HG03175 (cell line): Measurements from ENCODE around the gene GPR161.

ENCODE experiments used
- ATAC-seq: cut with Tn5 transposase; IDR thresholded peaks from one replicate; pipeline ENCODE4 v1.9.1; 2021; ENCODE audit warnings: mild to moderate bottlenecking, moderate library complexity; ENCODE audit not compliant: unreplicated experiment

Gene GPR161

GRCh38 chr1:168148916-168149315, 12.2 kb upstream of the GPR161 start:
- ATAC-seq, result peak; percentile 73

- no peak for ATAC-seq
Observed at GRCh38 chr1:168146626-168147025, 9.9 kb upstream of the GPR161 start.

GRCh38 chr1:168146160-168146539, 9.4 kb upstream of the GPR161 start:
- ATAC-seq, result no peak

- ATAC-seq, result peak; percentile 96
Observed at GRCh38 chr1:168145184-168146159, 8.7 kb upstream of the GPR161 start.

GRCh38 chr1:168141871-168142385, 5.2 kb upstream of the GPR161 start:
- no peak for ATAC-seq

DNA sequence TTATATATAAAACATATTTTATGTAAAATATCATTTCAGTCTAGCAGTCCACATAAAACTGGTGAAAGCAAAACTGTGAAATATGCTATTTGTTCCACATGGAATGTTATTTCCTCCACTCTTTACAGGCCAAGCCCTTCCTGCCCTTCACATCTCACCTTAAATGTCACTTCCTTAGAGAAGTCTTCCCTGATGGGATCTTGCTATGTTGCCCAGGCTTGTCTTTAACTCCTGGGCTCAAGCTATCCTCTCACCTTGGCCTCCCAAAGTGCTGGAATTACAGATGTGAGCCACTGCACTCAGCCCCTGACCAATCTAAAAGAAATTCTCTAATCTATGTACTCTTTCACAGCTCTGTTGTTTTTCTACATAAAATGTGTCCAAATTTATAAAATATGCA, 2.3 kb upstream of the GPR161 start:
- no peak for ATAC-seq

DNA sequence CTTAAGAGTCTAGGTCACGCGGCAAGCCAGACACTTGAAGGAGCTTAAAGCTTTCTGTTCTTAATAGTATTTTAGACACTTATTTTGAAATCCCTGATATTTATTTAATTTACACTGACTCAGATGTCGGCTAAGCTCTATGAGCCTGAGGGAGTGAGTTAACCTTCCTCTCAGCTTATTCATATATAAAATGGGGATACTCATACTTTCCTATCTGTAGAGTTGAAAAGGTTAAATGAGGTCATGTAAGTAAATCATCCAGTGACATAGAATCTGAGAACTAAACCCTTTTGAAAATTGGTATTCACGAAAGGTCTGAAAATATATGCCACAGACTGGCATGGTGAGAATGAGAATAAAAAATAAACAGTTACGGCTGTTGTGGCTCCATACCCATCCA, 1.4 kb upstream of the GPR161 start:
- ATAC-seq, result no peak

- ATAC-seq, result no peak
Observed at GRCh38 chr1:168137515-168137821, 738 bp upstream of the GPR161 start.

- peak; percentile 28 for ATAC-seq
Observed at GRCh38 chr1:168135921-168136708, 615 bp downstream of the GPR161 start.

- ATAC-seq, result no peak
Observed at GRCh38 chr1:168135116-168135920, 1.4 kb downstream of the GPR161 start.

DNA sequence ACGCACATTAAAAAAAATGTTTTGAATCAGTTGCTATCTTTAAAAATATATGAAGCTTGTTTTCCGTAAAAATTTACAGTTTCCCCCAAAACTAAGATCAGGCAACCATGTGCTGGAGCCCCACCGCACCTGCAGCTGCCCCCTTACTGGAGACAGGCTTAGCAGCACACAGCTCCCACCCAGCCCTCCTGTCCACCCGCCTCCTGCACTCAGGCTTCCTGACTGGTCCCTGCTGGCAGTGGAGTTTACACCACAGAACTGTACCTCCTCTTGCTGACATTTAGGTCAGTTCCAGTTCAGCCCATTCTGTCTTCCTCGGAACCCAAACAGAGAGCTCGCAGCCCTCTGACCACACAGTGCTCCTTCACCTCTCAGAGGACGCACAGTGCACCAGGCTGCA, 2.1 kb downstream of the GPR161 start:
- no peak for ATAC-seq

GRCh38 chr1:168134132-168134531, 2.6 kb downstream of the GPR161 start:
- no peak for ATAC-seq

- no peak for ATAC-seq
Observed at GRCh38 chr1:168129933-168130332, 6.8 kb downstream of the GPR161 start.

DNA sequence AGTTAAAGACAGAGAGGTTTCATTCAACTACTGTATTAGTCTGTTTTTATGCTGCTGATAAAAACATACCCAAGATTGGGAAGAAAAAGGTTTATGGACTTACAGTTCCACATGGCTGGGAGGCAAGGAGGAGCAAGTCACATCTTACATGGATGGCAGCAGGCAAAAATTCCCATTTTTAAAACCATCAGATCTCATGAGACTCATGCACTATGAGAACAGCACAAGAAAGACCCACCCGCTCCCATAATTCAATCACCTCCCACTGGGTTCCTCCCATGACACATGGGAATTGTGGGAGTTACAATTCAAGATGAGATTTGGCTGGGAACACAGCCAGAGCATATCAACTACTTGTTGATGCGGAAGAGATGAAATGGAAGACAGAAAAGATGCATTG, 9.2 kb downstream of the GPR161 start:
- ATAC-seq, result no peak

- no peak for ATAC-seq
Observed at GRCh38 chr1:168125051-168125450, 11.7 kb downstream of the GPR161 start.

- ATAC-seq, result no peak
Observed at GRCh38 chr1:168121401-168122011, 15.2 kb downstream of the GPR161 start.

DNA sequence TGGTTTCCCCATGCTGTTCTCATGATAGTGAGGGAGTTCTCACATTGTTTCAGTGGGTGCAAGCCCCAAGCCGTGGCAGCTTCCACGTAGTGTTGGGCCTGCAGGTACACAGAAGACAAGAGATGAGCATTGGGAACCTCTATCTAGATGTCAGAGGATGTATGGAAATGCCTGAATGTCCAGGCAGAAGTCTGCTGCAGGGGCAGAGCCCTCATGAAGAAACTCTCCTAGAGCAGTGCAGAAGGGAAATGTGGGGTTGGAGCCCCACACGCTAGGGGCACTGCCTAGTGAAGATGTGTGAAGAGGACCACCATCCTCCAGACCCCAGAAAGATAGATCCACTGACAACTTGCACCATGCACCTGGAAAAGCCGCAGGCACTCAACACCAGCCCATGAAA, 17.0 kb downstream of the GPR161 start:
- ATAC-seq, result no peak

GRCh38 chr1:168116327-168116799, 20.4 kb downstream of the GPR161 start:
- no peak for ATAC-seq

DNA sequence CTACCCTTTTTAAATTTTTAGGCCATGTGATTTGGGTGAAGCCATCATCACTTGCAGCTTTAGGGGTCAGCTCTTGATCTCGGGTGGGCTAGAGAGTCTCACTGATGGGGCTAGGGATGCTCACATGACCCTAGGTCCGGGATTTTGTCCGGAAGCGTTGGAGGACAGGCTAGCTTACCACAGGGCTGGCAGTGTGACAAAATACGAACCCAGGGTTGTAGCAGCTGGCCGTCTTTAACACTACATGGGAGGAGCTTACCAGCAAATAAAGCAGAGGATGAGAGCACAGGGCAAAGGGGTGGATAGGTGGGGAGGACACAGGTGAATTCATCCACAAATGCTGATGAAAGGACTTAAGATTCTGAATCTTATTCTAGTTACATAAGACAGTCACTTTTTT, 21.9 kb downstream of the GPR161 start:
- no peak for ATAC-seq

DNA sequence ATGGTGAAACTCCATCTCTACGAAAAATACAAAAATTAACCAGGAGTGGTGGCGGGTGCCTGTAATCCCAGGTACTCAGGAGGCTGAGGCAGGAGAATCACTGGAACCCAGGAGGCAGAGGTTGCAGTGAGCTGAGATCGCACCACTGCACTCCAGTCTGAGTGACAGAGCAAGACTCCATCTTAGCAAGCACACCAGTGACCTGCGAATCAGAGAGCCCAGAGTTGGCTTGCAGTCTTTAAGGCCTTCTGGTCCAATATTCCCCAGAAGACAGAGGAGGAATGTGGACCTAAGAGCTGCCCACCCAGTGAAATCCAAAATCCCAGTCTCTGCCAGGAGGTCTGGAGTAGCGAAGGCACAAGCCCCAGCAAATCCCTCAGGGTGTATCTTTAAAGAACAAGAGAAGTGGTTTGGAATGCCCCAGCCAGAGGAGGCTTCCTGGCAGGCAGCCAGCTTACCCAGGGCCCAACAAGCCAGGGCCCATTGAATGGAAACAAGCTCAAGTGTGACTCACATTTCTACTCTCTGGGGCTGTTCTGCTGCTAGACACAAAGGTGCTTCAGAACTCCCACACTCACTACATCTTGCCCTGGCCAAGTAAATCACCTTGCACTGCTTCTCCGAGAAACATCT, 23.9 kb downstream of the GPR161 start:
- ATAC-seq, result no peak
